Endothelial cell of umbilical vein (primary cell): ENCODE data around the gene FGF5.
A peak's percentile ranks its signal among the peaks of the same experiment; 100 is the strongest.

ENCODE experiments used
- EZH2 ChIP-seq: IDR thresholded peaks from 2 replicates; pipeline ENCODE4 v1.6.1; 2012; ENCODE audit warnings: borderline replicate concordance, low read depth, mild to moderate bottlenecking, moderate library complexity, low read length, inconsistent platforms; ENCODE audit not compliant: severe bottlenecking
- MAX ChIP-seq: IDR thresholded peaks from 2 replicates; pipeline ENCODE4 v1.6.1; 2011; ENCODE audit not compliant: insufficient read depth, insufficient read length
- POLR2AphosphoS5 ChIP-seq: IDR thresholded peaks from 2 replicates; pipeline ENCODE4 v1.6.1; 2012; ENCODE audit warnings: low read depth, mild to moderate bottlenecking, control low read depth, low read length, moderate library complexity; ENCODE audit not compliant: insufficient read depth
- TF ChIP-seq, protein P1 (sequence below), 2 donors: IDR thresholded peaks; 1 replicate in 1 of 2; 2 replicates in 1 of 2; pipeline ENCODE4 v1.5.1; 2011; ENCODE audit warnings: low read length in 2 of 2, mild to moderate bottlenecking in 2 of 2, moderate library complexity in 2 of 2, control low read depth in 1 of 2, inconsistent platforms in 1 of 2, low read depth in 1 of 2; ENCODE audit not compliant: insufficient read depth in 1 of 2; ENCODE audit errors: extremely low read depth in 1 of 2

DNA sequence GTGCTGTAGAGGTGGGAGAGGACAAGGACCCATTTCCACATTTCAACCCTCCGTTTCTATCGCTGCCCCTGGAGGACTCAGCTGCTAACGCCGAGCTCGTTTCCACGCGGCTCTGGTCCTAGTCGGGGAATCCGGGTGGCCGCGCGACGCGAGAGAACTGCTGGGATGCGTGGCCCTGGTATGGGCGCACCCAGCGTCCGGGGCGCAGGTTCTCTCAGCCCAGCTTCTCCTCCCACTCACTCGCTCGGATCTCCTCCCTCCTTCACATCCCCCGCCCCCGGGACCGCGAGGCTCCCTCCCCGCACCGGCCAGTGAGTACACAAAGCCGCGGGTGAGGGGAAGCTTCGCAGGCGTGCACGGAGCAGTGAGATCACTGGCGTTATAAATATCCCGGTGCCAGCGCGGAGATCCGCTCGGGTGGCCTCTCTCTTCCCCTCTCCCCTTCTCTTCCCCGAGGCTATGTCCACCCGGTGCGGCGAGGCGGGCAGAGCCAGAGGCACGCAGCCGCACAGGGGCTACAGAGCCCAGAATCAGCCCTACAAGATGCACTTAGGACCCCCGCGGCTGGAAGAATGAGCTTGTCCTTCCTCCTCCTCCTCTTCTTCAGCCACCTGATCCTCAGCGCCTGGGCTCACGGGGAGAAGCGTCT lies at the start of gene FGF5:
- TF ChIP-seq, protein P1, sequence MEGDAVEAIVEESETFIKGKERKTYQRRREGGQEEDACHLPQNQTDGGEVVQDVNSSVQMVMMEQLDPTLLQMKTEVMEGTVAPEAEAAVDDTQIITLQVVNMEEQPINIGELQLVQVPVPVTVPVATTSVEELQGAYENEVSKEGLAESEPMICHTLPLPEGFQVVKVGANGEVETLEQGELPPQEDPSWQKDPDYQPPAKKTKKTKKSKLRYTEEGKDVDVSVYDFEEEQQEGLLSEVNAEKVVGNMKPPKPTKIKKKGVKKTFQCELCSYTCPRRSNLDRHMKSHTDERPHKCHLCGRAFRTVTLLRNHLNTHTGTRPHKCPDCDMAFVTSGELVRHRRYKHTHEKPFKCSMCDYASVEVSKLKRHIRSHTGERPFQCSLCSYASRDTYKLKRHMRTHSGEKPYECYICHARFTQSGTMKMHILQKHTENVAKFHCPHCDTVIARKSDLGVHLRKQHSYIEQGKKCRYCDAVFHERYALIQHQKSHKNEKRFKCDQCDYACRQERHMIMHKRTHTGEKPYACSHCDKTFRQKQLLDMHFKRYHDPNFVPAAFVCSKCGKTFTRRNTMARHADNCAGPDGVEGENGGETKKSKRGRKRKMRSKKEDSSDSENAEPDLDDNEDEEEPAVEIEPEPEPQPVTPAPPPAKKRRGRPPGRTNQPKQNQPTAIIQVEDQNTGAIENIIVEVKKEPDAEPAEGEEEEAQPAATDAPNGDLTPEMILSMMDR (IDR thresholded peaks at IDR 0.05; ENCODE audit: extremely low read depth in 1 of 2, insufficient read depth in 1 of 2, low read depth in 1 of 2, low read length in 2 of 2): no peak
- TF ChIP-seq POLR2AphosphoS5 (peak; percentile 5), EZH2 (no peak), MAX (no peak)
